Right lobe of liver (tissue), 6 donors: ENCODE data around the gene ABHD6. TPM values are rescaled to one million over a fixed set of nuclear protein-coding genes. Genes with fewer than 3 reads are reported as not detected.
A peak's percentile ranks its signal among the peaks of the same experiment; 100 is the strongest.
"Not testable (repeated sequence)": the region's sequence is repeated elsewhere in the genome, so short reads cannot be mapped to it uniquely, and the experiment has no call there.

Source experiments
- ATAC-seq, 4 donors: fragments of 200-7000 bp; cut with Tn5 transposase; one replicate each; pipeline ENCODE4 v1.9.1; 2020; ENCODE audit warnings: mild to moderate bottlenecking in 4 of 4, moderate library complexity in 4 of 4
- DNase-seq, 3 donors: peaks; one replicate each; pipeline ENCODE4 v3.0.0-alpha.2; 2020
- H3K27ac ChIP-seq, 3 donors: fragments of 200-600 bp; one replicate each; pipeline ENCODE4 v1.8.0; 2022
- H3K27me3 ChIP-seq, 2 donors: fragments of 200-600 bp; one replicate each; pipeline ENCODE4 v1.8.0; 2022
- H3K36me3 ChIP-seq, 4 donors: fragments of 200-600 bp; sonication (generic) in 1 of 4; one replicate each; pipeline versions ENCODE4 v1.5.1 to v1.8.0; 2017 to 2022; ENCODE audit warnings: control low read depth in 1 of 4
- H3K4me1 ChIP-seq, 4 donors: fragments of 200-600 bp; sonication (generic) in 1 of 4; one replicate each; pipeline versions ENCODE4 v1.5.1 to v1.8.0; 2017 to 2022; ENCODE audit warnings: control low read depth in 1 of 4
- H3K4me3 ChIP-seq, 3 donors: fragments of 200-600 bp; one replicate each; pipeline ENCODE4 v1.8.0; 2022
- H3K9me3 ChIP-seq, 4 donors: fragments of 200-600 bp; sonication (generic) in 1 of 4; one replicate each; pipeline versions ENCODE4 v1.5.1 to v1.8.0; 2017 to 2022; ENCODE audit warnings: control low read depth in 1 of 4
- POLR2A ChIP-seq: fragments of 450-650 bp; IDR thresholded peaks from one replicate; pipeline ENCODE4 v1.6.1; 2017; ENCODE audit warnings: antibody characterized with exemption, mild to moderate bottlenecking
- WGBS: methylation state at CpG from one replicate; pipeline ENCODE4 v1.1.6; 2018; ENCODE audit warnings: low coverage, low lambda C conversion rate; ENCODE audit not compliant: insufficient coverage; ENCODE audit errors: missing lambda C conversion rate; 5-methylcytosine and 5-hydroxymethylcytosine counted together
- intact Hi-C, 2 donors: fragments of 100-400 bp; cut with DNase I; formaldehyde crosslinking; loops; one replicate each; pipeline versions ENCODE4 v1.11.2 to v1.14.1; 2022
- total RNA-seq, 6 experiments: library from RNA; depleted of rRNA in 2 of 6; stranded (reverse); fragments of >200 nt in 2 of 6; fragmentation: NEBNext Ultra II Directional in 3 of 6; extraction: Animal tissue kit (Norgen Biotek cat#: 25700) in 3 of 6; gene quantifications; one replicate each; pipeline versions ENCODE4 v1.1.0 to v1.2.4, GENCODE V29; 2016 to 2023
- TF ChIP-seq, protein P1 (sequence below), 4 donors: fragments of 200-600 bp in 3 of 4; fragments of 450-650 bp in 1 of 4; IDR thresholded peaks; one replicate each; pipeline versions ENCODE4 v1.5.1 to v1.8.0; 2016 to 2022; ENCODE audit warnings: antibody characterized with exemption in 4 of 4, mild to moderate bottlenecking in 2 of 4
- donor health status: DM: no; HTN: yes; CAD: no.
- donor health status: DM: no; HTN: no; CAD: no.
- donor health status: DM: no; HTN: no; CAD: no.
- donor health status: DM: no; HTN: yes; CAD: no.
- donor health status: DM: no; HTN: yes; CAD: no.

The ABHD6 gene
- total RNA-seq, 6 experiments from 2014 or later: 24.6 to 64.3 (median 52.6) TPM

- ATAC-seq (no peak), DNase-seq (no peak)
- no peaks in the 10 kb centered on the region for H3K36me3 ChIP-seq
- H3K9me3 ChIP-seq: no peaks in the 10 kb centered on the region
- no peak overlapping the region for H3K4me3 ChIP-seq
- 90% methylated on average over 2 of the region's 4 CpGs for WGBS
- H3K27ac ChIP-seq: no peak overlapping the region
- no peaks in the 10 kb centered on the region for H3K4me1 ChIP-seq
- TF ChIP-seq, protein P1, sequence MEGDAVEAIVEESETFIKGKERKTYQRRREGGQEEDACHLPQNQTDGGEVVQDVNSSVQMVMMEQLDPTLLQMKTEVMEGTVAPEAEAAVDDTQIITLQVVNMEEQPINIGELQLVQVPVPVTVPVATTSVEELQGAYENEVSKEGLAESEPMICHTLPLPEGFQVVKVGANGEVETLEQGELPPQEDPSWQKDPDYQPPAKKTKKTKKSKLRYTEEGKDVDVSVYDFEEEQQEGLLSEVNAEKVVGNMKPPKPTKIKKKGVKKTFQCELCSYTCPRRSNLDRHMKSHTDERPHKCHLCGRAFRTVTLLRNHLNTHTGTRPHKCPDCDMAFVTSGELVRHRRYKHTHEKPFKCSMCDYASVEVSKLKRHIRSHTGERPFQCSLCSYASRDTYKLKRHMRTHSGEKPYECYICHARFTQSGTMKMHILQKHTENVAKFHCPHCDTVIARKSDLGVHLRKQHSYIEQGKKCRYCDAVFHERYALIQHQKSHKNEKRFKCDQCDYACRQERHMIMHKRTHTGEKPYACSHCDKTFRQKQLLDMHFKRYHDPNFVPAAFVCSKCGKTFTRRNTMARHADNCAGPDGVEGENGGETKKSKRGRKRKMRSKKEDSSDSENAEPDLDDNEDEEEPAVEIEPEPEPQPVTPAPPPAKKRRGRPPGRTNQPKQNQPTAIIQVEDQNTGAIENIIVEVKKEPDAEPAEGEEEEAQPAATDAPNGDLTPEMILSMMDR (IDR thresholded peaks at IDR 0.05): no peak
- TF ChIP-seq POLR2A: no peak
- H3K27me3 ChIP-seq: no peaks in the 10 kb centered on the region
- intact Hi-C loops: loop anchor here (10.0 kb wide), 1 partner anchor 71 kb away; no protein-coding TSS in a partner anchor
Measured at GRCh38 chr3:58223855-58224254, 13.7 kb upstream of the ABHD6 start.

- not testable (repeated sequence) for H3K4me3 ChIP-seq, H3K27me3 ChIP-seq, H3K9me3 ChIP-seq, ATAC-seq, H3K36me3 ChIP-seq, DNase-seq, H3K4me1 ChIP-seq, H3K27ac ChIP-seq
- 86% methylated on average over 3 of the region's 3 CpGs for WGBS
- intact Hi-C loops: loop anchor here (10.0 kb wide), 1 partner anchor 67 kb away; no protein-coding TSS in a partner anchor
Measured at GRCh38 chr3:58227933-58228332, 9.7 kb upstream of the ABHD6 start.

GRCh38 chr3:58230876-58231552 lies 6.6 kb upstream of the ABHD6 start:
- ATAC-seq: peak; percentile 64 to 84 (median 70)

GRCh38 chr3:58231666-58232065 lies 5.9 kb upstream of the ABHD6 start:
- peaks cover 0 to 9% (median 0%) of the 10 kb centered on the region in 4 donors for H3K4me1 ChIP-seq
- no peaks in the 10 kb centered on the region for H3K27me3 ChIP-seq
- H3K4me3 ChIP-seq: no peak overlapping the region
- ATAC-seq: no peak
- TF ChIP-seq POLR2A: no peak
- TF ChIP-seq, protein P1 (IDR thresholded peaks at IDR 0.05): no peak
- 33% methylated on average over 2 of the region's 2 CpGs for WGBS
- no peaks in the 10 kb centered on the region for H3K9me3 ChIP-seq
- H3K36me3 ChIP-seq: no peaks in the 10 kb centered on the region
- peak overlapping the region; percentile 2 to 84 (median 58) for H3K27ac ChIP-seq
- DNase-seq: no peak
- intact Hi-C loops: no loop called here

More at GRCh38 chr3:58230876-58231552, 6.6 kb upstream of the ABHD6 start:
- H3K4me3 ChIP-seq: no peak overlapping the region
- peak in 1 of 3 donors; percentile 13 for DNase-seq
- H3K4me1 ChIP-seq: peaks cover 0 to 7% (median 0%) of the 10 kb centered on the region in 4 donors
- WGBS: 0% methylated on average over 1 of the region's 1 CpG
- peak overlapping the region; percentile 2 to 84 (median 58) for H3K27ac ChIP-seq
- H3K27me3 ChIP-seq: no peaks in the 10 kb centered on the region
- H3K9me3 ChIP-seq: no peaks in the 10 kb centered on the region
- no peaks in the 10 kb centered on the region for H3K36me3 ChIP-seq
- TF ChIP-seq POLR2A: no peak
- TF ChIP-seq, protein P1 (IDR thresholded peaks at IDR 0.05): no peak
- intact Hi-C loops: no loop called here

DNA sequence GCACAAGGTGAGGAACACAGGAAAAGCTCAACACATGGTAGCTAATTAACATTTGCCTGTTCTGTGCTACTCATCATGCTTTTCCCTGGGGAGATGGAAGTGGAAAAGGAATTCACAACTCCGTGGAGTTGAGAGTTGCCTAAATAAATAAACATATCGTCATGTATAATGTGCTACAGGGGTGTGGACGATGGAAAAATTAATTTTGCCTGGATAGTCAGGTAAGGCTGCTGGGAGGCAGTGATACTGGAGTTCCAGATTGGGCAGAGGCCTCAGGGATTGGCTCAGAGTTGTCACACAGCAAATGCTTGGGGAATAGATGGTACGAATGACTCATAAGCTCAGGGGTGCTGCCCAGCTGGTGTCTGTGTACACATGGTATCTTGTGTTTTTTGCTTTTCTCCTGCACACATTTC lies 3.1 kb upstream of the ABHD6 start:
- intact Hi-C loops: no loop called here
- 41% methylated on average over 3 of the region's 4 CpGs for WGBS
- peak in 1 of 4 donors; percentile 40 for ATAC-seq

More for the DNA sequence above, 3.1 kb upstream of the ABHD6 start:
- DNase-seq: peak in 1 of 3 donors; percentile 28
- no peak overlapping the region for H3K27ac ChIP-seq
- H3K4me3 ChIP-seq: no peak overlapping the region
- no peaks in the 10 kb centered on the region for H3K27me3 ChIP-seq
- H3K9me3 ChIP-seq: no peaks in the 10 kb centered on the region
- TF ChIP-seq, protein P1 (IDR thresholded peaks at IDR 0.05): no peak
- no peak for TF ChIP-seq POLR2A
- H3K4me1 ChIP-seq: peaks cover 0 to 24% (median 2%) of the 10 kb centered on the region in 4 donors
- no peaks in the 10 kb centered on the region for H3K36me3 ChIP-seq
